ENCODE data around the gene DHRSX.

- no peak for TF ChIP-seq CTCF (IDR thresholded peaks at IDR 0.05; ENCODE audit: control extremely low read depth in 1 of 3, insufficient read depth in 1 of 3, low read depth in 1 of 3, low read length in 3 of 3)
- TF ChIP-seq EP300 (IDR thresholded peaks at IDR 0.05; ENCODE audit: borderline replicate concordance in 1 of 2, low read depth in 2 of 2, low read length in 2 of 2), result no peak
- TF ChIP-seq ATF2 (IDR thresholded peaks at IDR 0.05; ENCODE audit: low read length), result no peak
- no peak for TF ChIP-seq HDAC2 (IDR thresholded peaks at IDR 0.05; ENCODE audit: borderline replicate concordance in 1 of 2, low read depth in 2 of 2, low read length in 2 of 2)
- TF ChIP-seq EZH2 (IDR thresholded peaks at IDR 0.05; ENCODE audit: low read depth, low read length, severe bottlenecking), result no peak
- no peak for TF ChIP-seq KDM1A (IDR thresholded peaks at IDR 0.05; ENCODE audit: borderline replicate concordance, low read length)
- TF ChIP-seq TAF1 (IDR thresholded peaks at IDR 0.05; ENCODE audit: low read depth, low read length), result no peak
- no peak for TF ChIP-seq POLR2A (IDR thresholded peaks at IDR 0.05; ENCODE audit: control extremely low read depth in 1 of 2, low read depth in 2 of 2, low read length in 2 of 2)
- no peak for TF ChIP-seq CHD2 (IDR thresholded peaks at IDR 0.05; ENCODE audit: low read length)
- no peak for TF ChIP-seq JUND (IDR thresholded peaks at IDR 0.05; ENCODE audit: low read length)
Measured at GRCh38 chrX:2371026-2371711, 129.6 kb downstream of the DHRSX start.
